Esophagus muscularis mucosa (tissue), 4 donors: ENCODE data around the gene MAMLD1. TPM values are rescaled to one million over a fixed set of nuclear protein-coding genes. Genes with fewer than 3 reads are reported as not detected.

Source experiments
- DNase-seq: peaks from one replicate; pipeline ENCODE4 v3.0.0-alpha.2; 2017; ENCODE audit errors: extremely low spot score
- H3K27ac ChIP-seq, 4 donors: fragments of 200-600 bp; sonication (generic); replicated peaks in 1 of 4; 1 replicate in 3 of 4; 2 replicates in 1 of 4; pipeline ENCODE4 v1.5.1; 2016 to 2019; ENCODE audit warnings: mild to moderate bottlenecking in 1 of 4
- H3K27me3 ChIP-seq, 4 donors: fragments of 200-600 bp; sonication (generic); one replicate each; pipeline versions ENCODE4 v1.5.1 to v1.6.0; 2016 to 2019
- H3K36me3 ChIP-seq, 4 donors: fragments of 200-600 bp; sonication (generic); one replicate each; pipeline ENCODE4 v1.5.1; 2016 to 2019
- H3K4me1 ChIP-seq, 4 donors: fragments of 200-600 bp; sonication (generic); one replicate each; pipeline ENCODE4 v1.5.1; 2016 to 2019
- H3K4me3 ChIP-seq, 4 donors: fragments of 200-600 bp; sonication (generic); 1 replicate in 2 of 4; 2 replicates in 2 of 4; pipeline ENCODE4 v1.5.1; 2016 to 2019; ENCODE audit warnings: mild to moderate bottlenecking in 4 of 4, moderate library complexity in 1 of 4
- H3K9me3 ChIP-seq, 4 donors: fragments of 200-600 bp; sonication (generic); 1 replicate in 3 of 4; 2 replicates in 1 of 4; pipeline ENCODE4 v1.5.1; 2016 to 2019
- CTCF ChIP-seq, 3 experiments: fragments of 200-600 bp in 2 of 3; fragments of 450-650 bp in 1 of 3; sonication (generic) in 2 of 3; IDR thresholded peaks; one replicate each; pipeline ENCODE4 v1.5.1; 2017 to 2019; ENCODE audit warnings: antibody characterized with exemption in 3 of 3, mild to moderate bottlenecking in 2 of 3, moderate library complexity in 1 of 3
- EP300 ChIP-seq: sonication (generic); formaldehyde crosslinking; IDR thresholded peaks from one replicate; pipeline ENCODE4 v1.6.1; 2017; ENCODE audit warnings: antibody characterized with exemption
- POLR2A ChIP-seq: fragments of 450-650 bp; IDR thresholded peaks from one replicate; pipeline ENCODE4 v1.6.1; 2017; ENCODE audit warnings: antibody characterized with exemption, moderate library complexity, mild to moderate bottlenecking, low read depth
- POLR2AphosphoS5 ChIP-seq, 2 donors: sonication (generic); formaldehyde crosslinking; IDR thresholded peaks; one replicate each; pipeline ENCODE4 v1.6.1; 2017; ENCODE audit warnings: antibody characterized with exemption in 2 of 2
- WGBS: methylation state at CpG from one replicate; pipeline ENCODE4 v1.1.5; 2018; 5-methylcytosine and 5-hydroxymethylcytosine counted together
- intact Hi-C: fragments of 100-400 bp; cut with DNase I; formaldehyde crosslinking; loops from one replicate; pipeline ENCODE4 v1.15.1; 2023
- total RNA-seq, 4 donors: library from RNA; depleted of rRNA; stranded (reverse); fragments of >200 nt; gene quantifications; one replicate each; pipeline versions ENCODE4 v1.1.0 to v1.2.1, GENCODE V29; 2016

The MAMLD1 gene
- total RNA-seq, 4 donors from 2014 or later: 1.6 to 5.3 (median 3.3) TPM

- no peaks in the 10 kb centered on the region for H3K9me3 ChIP-seq
- no peak for DNase-seq
- H3K4me3 ChIP-seq: no peak overlapping the region
- intact Hi-C loops: no loop called here
- TF ChIP-seq POLR2AphosphoS5 (IDR thresholded peaks at IDR 0.05) (no peak), EP300 (no peak), CTCF (IDR thresholded peaks at IDR 0.05) (no peak), POLR2A (no peak)
- no peak overlapping the region for H3K27ac ChIP-seq
- no peaks in the 10 kb centered on the region for H3K36me3 ChIP-seq
- H3K4me1 ChIP-seq: no peaks in the 10 kb centered on the region
- H3K27me3 ChIP-seq: no peaks in the 10 kb centered on the region
- WGBS: 62% methylated on average over 7 of the region's 8 CpGs
Measured at GRCh38 chrX:150329282-150329681, 33.8 kb upstream of the MAMLD1 start.

- no peak overlapping the region for H3K27ac ChIP-seq
- no peaks in the 10 kb centered on the region for H3K36me3 ChIP-seq
- no peak overlapping the region for H3K4me3 ChIP-seq
- H3K27me3 ChIP-seq: no peaks in the 10 kb centered on the region
- no peaks in the 10 kb centered on the region for H3K4me1 ChIP-seq
- H3K9me3 ChIP-seq: no peaks in the 10 kb centered on the region
- no peak for TF ChIP-seq POLR2A
- no peak for TF ChIP-seq POLR2AphosphoS5 (IDR thresholded peaks at IDR 0.05)
- TF ChIP-seq EP300: no peak
- TF ChIP-seq CTCF (IDR thresholded peaks at IDR 0.05): no peak
- no peak for DNase-seq
- intact Hi-C loops: no loop called here
- 44% methylated on average over 2 of the region's 2 CpGs for WGBS
Measured at GRCh38 chrX:150329868-150330267, 33.2 kb upstream of the MAMLD1 start.

GRCh38 chrX:150332023-150332422, 31.1 kb upstream of the MAMLD1 start:
- 95% methylated on average over 2 of the region's 2 CpGs for WGBS

GRCh38 chrX:150334100-150334499, 29.0 kb upstream of the MAMLD1 start:
- Histone ChIP-seq H3K9me3 (no peaks in the 10 kb centered on the region), H3K27me3 (no peaks in the 10 kb centered on the region), H3K4me1 (peaks cover 0 to 5% (median 0%) of the 10 kb centered on the region in 4 donors), H3K4me3 (no peak overlapping the region), H3K27ac (no peak overlapping the region), H3K36me3 (no peaks in the 10 kb centered on the region)
- intact Hi-C loops: no loop called here
- 100% methylated on average over 1 of the region's 1 CpG for WGBS
- no peak for DNase-seq
- TF ChIP-seq CTCF (IDR thresholded peaks at IDR 0.05): no peak
- TF ChIP-seq POLR2A: no peak
- TF ChIP-seq POLR2AphosphoS5 (IDR thresholded peaks at IDR 0.05): no peak
- no peak for TF ChIP-seq EP300

More at GRCh38 chrX:150332023-150332422, 31.1 kb upstream of the MAMLD1 start:
- Histone ChIP-seq H3K4me1 (peaks cover 0 to under 1% (median 0%) of the 10 kb centered on the region in 4 donors), H3K27me3 (no peaks in the 10 kb centered on the region), H3K27ac (no peak overlapping the region), H3K9me3 (no peaks in the 10 kb centered on the region), H3K36me3 (no peaks in the 10 kb centered on the region), H3K4me3 (no peak overlapping the region)
- TF ChIP-seq POLR2A (no peak), CTCF (IDR thresholded peaks at IDR 0.05) (no peak), POLR2AphosphoS5 (IDR thresholded peaks at IDR 0.05) (no peak), EP300 (no peak)
- no peak for DNase-seq
- intact Hi-C loops: no loop called here

GRCh38 chrX:150334981-150335380, 28.1 kb upstream of the MAMLD1 start:
- peaks cover 0 to 5% (median 0%) of the 10 kb centered on the region in 4 donors for H3K4me1 ChIP-seq
- no peak overlapping the region for H3K4me3 ChIP-seq
- WGBS: 79% methylated on average over 2 of the region's 2 CpGs
- DNase-seq: no peak
- H3K9me3 ChIP-seq: no peaks in the 10 kb centered on the region
- TF ChIP-seq CTCF (IDR thresholded peaks at IDR 0.05) (no peak), POLR2A (no peak), POLR2AphosphoS5 (IDR thresholded peaks at IDR 0.05) (no peak), EP300 (no peak)
- no peaks in the 10 kb centered on the region for H3K36me3 ChIP-seq
- no peaks in the 10 kb centered on the region for H3K27me3 ChIP-seq
- H3K27ac ChIP-seq: no peak overlapping the region
- intact Hi-C loops: no loop called here
